Right lobe of liver (tissue), 6 donors: ENCODE measurements around the gene CLEC19A. TPM values are rescaled to one million over a fixed set of nuclear protein-coding genes. Genes with fewer than 3 reads are reported as not detected.

Experiments used
- ATAC-seq, 4 donors: fragments of 200-7000 bp; cut with Tn5 transposase; one replicate each; pipeline ENCODE4 v1.9.1; 2020; ENCODE audit warnings: mild to moderate bottlenecking in 4 of 4, moderate library complexity in 4 of 4
- DNase-seq, 3 donors: peaks; one replicate each; pipeline ENCODE4 v3.0.0-alpha.2; 2020
- H3K27ac ChIP-seq, 3 donors: fragments of 200-600 bp; one replicate each; pipeline ENCODE4 v1.8.0; 2022
- H3K27me3 ChIP-seq, 2 donors: fragments of 200-600 bp; one replicate each; pipeline ENCODE4 v1.8.0; 2022
- H3K36me3 ChIP-seq, 4 donors: fragments of 200-600 bp; sonication (generic) in 1 of 4; one replicate each; pipeline versions ENCODE4 v1.5.1 to v1.8.0; 2017 to 2022; ENCODE audit warnings: control low read depth in 1 of 4
- H3K4me1 ChIP-seq, 4 donors: fragments of 200-600 bp; sonication (generic) in 1 of 4; one replicate each; pipeline versions ENCODE4 v1.5.1 to v1.8.0; 2017 to 2022; ENCODE audit warnings: control low read depth in 1 of 4
- H3K4me3 ChIP-seq, 3 donors: fragments of 200-600 bp; one replicate each; pipeline ENCODE4 v1.8.0; 2022
- H3K9me3 ChIP-seq, 4 donors: fragments of 200-600 bp; sonication (generic) in 1 of 4; one replicate each; pipeline versions ENCODE4 v1.5.1 to v1.8.0; 2017 to 2022; ENCODE audit warnings: control low read depth in 1 of 4
- CTCF ChIP-seq, 4 donors: fragments of 200-600 bp in 3 of 4; fragments of 450-650 bp in 1 of 4; IDR thresholded peaks; one replicate each; pipeline versions ENCODE4 v1.5.1 to v1.8.0; 2016 to 2022; ENCODE audit warnings: antibody characterized with exemption in 4 of 4, mild to moderate bottlenecking in 2 of 4
- POLR2A ChIP-seq: fragments of 450-650 bp; IDR thresholded peaks from one replicate; pipeline ENCODE4 v1.6.1; 2017; ENCODE audit warnings: antibody characterized with exemption, mild to moderate bottlenecking
- WGBS: methylation state at CpG from one replicate; pipeline ENCODE4 v1.1.6; 2018; ENCODE audit warnings: low coverage, low lambda C conversion rate; ENCODE audit not compliant: insufficient coverage; ENCODE audit errors: missing lambda C conversion rate; 5-methylcytosine and 5-hydroxymethylcytosine counted together
- intact Hi-C, 2 donors: fragments of 100-400 bp; cut with DNase I; formaldehyde crosslinking; loops; one replicate each; pipeline versions ENCODE4 v1.11.2 to v1.14.1; 2022
- total RNA-seq, 6 experiments: library from RNA; depleted of rRNA in 2 of 6; stranded (reverse); fragments of >200 nt in 2 of 6; fragmentation: NEBNext Ultra II Directional in 3 of 6; extraction: Animal tissue kit (Norgen Biotek cat#: 25700) in 3 of 6; gene quantifications; one replicate each; pipeline versions ENCODE4 v1.1.0 to v1.2.4, GENCODE V29; 2016 to 2023
- donor health status: DM: no; HTN: yes; CAD: no.
- donor health status: DM: no; HTN: no; CAD: no.
- donor health status: DM: no; HTN: no; CAD: no.
- donor health status: DM: no; HTN: yes; CAD: no.
- donor health status: DM: no; HTN: yes; CAD: no.

CLEC19A gene
- total RNA-seq, 6 experiments from 2014 or later, result 0.12 TPM; not detected in 5

DNA sequence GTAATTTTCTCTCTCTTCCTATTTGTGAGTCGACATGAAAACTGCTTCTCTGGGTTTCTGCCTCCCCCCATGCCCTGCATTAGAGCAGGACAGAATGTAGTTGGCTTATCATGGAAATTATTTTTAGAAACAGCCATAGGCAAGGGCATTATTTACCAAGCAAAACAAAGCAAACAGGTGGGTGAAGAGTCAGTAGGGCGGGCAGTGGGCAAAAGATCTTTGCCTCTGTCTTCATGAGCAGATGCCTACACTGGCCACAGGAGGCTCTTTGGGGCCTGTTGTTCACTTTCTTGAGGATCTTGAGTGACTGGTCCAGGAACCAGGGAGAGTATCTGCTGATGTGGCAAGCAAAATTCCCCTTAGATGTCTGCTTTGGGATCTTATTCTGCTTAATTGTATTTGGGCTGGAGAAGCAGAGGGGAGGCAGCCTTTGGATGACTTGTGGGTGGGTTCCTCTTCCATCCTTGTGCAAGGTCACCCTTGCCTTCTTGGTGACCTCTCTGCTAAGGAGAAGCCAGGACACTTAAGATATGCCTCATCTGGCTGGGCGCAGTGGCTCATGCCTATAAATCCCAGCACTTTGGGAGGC, 42.5 kb upstream of the CLEC19A start:
- Histone ChIP-seq H3K4me3 (no peak overlapping the region), H3K27me3 (no peaks in the 10 kb centered on the region), H3K27ac (no peak overlapping the region), H3K9me3 (no peaks in the 10 kb centered on the region), H3K4me1 (no peaks in the 10 kb centered on the region), H3K36me3 (no peaks in the 10 kb centered on the region)
- no peak for TF ChIP-seq CTCF (IDR thresholded peaks at IDR 0.05)
- no peak for TF ChIP-seq POLR2A
- intact Hi-C loops, result no loop called here
- ATAC-seq (no peak), DNase-seq (no peak)
- 74% methylated on average over 2 of the region's 3 CpGs for WGBS

DNA sequence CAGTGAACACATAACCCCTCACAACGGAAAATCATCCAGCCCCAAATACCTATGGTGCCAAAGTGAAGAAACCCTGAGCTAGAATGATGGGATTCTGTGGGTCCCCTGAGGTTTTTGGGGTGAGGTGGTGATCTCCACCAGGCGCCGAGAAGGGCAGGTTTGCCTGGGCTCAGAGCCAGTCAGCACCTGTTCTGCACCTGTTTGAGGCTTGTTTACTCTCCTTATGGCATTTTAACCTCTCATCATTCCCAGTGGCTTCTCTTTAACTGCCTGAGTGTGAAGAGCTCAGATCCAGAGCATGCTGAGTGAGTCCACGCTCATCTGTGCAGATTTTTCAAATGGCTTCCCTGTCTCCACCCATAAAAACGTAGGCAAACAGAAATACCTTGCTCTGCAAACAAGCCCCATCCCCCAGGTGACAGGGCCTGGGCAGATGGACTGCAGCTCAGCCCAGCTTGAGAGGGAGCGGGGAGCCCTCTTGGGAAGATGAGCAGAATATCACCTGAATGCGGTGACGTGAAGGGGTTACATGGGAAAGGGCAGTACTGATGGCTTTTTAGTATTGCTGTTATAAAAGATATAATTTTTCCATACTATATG, 40.1 kb upstream of the CLEC19A start:
- TF ChIP-seq CTCF (IDR thresholded peaks at IDR 0.05) (no peak), POLR2A (no peak)
- no peak overlapping the region for H3K27ac ChIP-seq
- DNase-seq (no peak), ATAC-seq (no peak)
- WGBS, result 70% methylated on average over 7 of the region's 8 CpGs
- H3K4me3 ChIP-seq, result no peak overlapping the region
- no peaks in the 10 kb centered on the region for H3K4me1 ChIP-seq
- H3K36me3 ChIP-seq, result no peaks in the 10 kb centered on the region
- no peaks in the 10 kb centered on the region for H3K27me3 ChIP-seq
- intact Hi-C loops, result no loop called here
- H3K9me3 ChIP-seq, result no peaks in the 10 kb centered on the region

- TF ChIP-seq POLR2A (no peak), CTCF (IDR thresholded peaks at IDR 0.05) (no peak)
- 80% methylated on average over 1 of the region's 2 CpGs for WGBS
- Histone ChIP-seq H3K4me1 (no peaks in the 10 kb centered on the region), H3K4me3 (no peak overlapping the region), H3K36me3 (no peaks in the 10 kb centered on the region), H3K27me3 (no peaks in the 10 kb centered on the region), H3K9me3 (no peaks in the 10 kb centered on the region), H3K27ac (no peak overlapping the region)
- intact Hi-C loops, result no loop called here
- ATAC-seq (no peak), DNase-seq (no peak)
Observed at GRCh38 chr16:19252904-19253303, 32.6 kb upstream of the CLEC19A start.

GRCh38 chr16:19254611-19255010, 30.9 kb upstream of the CLEC19A start:
- DNase-seq (no peak), ATAC-seq (no peak)
- H3K9me3 ChIP-seq, result no peaks in the 10 kb centered on the region
- H3K27ac ChIP-seq, result no peak overlapping the region
- intact Hi-C loops, result no loop called here
- no peaks in the 10 kb centered on the region for H3K4me1 ChIP-seq
- no peaks in the 10 kb centered on the region for H3K36me3 ChIP-seq
- WGBS, result 73% methylated on average over 4 of the region's 4 CpGs
- no peak overlapping the region for H3K4me3 ChIP-seq
- TF ChIP-seq POLR2A (no peak), CTCF (IDR thresholded peaks at IDR 0.05) (no peak)
- no peaks in the 10 kb centered on the region for H3K27me3 ChIP-seq
